Measurements from ENCODE around the gene RAB11FIP2.

Gene RAB11FIP2

GRCh38 chr10:117972168-117972837, 74.4 kb downstream of the RAB11FIP2 start:
- H3K9me3 Mint-ChIP-seq, result no peaks in the 10 kb centered on the region
- TF ChIP-seq, protein P1, sequence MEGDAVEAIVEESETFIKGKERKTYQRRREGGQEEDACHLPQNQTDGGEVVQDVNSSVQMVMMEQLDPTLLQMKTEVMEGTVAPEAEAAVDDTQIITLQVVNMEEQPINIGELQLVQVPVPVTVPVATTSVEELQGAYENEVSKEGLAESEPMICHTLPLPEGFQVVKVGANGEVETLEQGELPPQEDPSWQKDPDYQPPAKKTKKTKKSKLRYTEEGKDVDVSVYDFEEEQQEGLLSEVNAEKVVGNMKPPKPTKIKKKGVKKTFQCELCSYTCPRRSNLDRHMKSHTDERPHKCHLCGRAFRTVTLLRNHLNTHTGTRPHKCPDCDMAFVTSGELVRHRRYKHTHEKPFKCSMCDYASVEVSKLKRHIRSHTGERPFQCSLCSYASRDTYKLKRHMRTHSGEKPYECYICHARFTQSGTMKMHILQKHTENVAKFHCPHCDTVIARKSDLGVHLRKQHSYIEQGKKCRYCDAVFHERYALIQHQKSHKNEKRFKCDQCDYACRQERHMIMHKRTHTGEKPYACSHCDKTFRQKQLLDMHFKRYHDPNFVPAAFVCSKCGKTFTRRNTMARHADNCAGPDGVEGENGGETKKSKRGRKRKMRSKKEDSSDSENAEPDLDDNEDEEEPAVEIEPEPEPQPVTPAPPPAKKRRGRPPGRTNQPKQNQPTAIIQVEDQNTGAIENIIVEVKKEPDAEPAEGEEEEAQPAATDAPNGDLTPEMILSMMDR (IDR thresholded peaks at IDR 0.05; ENCODE audit: unreplicated experiment in 3 of 3), result no peak
- peak overlapping the region in 1 of 3 experiments; percentile 18 for H3K27ac Mint-ChIP-seq
- no peak overlapping the region for H3K4me3 Mint-ChIP-seq
- no peaks in the 10 kb centered on the region for H3K27me3 Mint-ChIP-seq (ENCODE audit: low read depth)
- peaks cover 10% of the 10 kb centered on the region for H3K4me1 Mint-ChIP-seq
- no peaks in the 10 kb centered on the region for H3K36me3 Mint-ChIP-seq (ENCODE audit: low read depth)

DNA sequence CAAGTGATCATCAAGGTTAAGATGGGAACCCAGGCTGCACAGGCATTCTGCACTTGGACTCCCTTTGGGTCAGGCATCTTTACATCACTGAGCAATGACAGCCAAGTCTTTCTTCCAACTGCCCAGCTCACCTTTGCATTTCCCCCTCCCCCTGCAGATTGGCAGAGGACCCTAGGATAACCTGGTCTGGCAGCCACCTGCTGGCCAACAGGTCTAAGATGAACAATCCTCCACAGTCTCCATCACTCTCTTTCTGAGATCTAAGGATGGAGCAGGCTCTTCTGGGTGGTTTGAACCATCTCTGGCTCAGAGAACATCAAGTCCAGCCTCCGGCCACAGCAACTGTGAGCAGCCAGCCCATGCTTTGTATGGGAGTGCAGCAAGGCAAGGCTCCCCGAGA, 75.8 kb downstream of the RAB11FIP2 start:
- Mint-ChIP-seq H3K36me3 (ENCODE audit: low read depth) (no peaks in the 10 kb centered on the region), H3K27me3 (ENCODE audit: low read depth) (no peaks in the 10 kb centered on the region), H3K4me1 (peaks cover 10% of the 10 kb centered on the region), H3K27ac (no peak overlapping the region), H3K4me3 (no peak overlapping the region), H3K9me3 (no peaks in the 10 kb centered on the region)
- TF ChIP-seq, protein P1 (IDR thresholded peaks at IDR 0.05; ENCODE audit: unreplicated experiment in 3 of 3), result no peak

DNA sequence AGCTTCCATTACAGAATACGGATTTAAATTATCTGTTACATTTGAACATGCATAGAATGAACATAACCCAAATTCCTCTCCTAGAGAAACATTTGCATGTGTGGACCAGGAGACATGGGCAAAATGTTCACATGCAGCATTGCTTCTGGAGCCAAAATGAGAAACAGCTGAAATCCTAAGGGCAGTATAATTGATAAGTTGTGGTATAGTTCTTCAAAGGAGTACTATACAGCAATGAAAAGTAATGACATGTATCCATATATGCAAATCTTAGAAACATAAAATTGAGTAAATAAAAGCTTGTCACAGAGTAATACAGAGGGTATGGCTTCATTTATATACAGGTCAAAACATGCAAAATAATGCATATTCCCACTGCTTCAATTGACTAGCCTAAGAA, 77.1 kb downstream of the RAB11FIP2 start:
- no peak overlapping the region for H3K27ac Mint-ChIP-seq
- H3K4me1 Mint-ChIP-seq, result peaks cover 10% of the 10 kb centered on the region
- no peaks in the 10 kb centered on the region for H3K9me3 Mint-ChIP-seq
- TF ChIP-seq, protein P1 (IDR thresholded peaks at IDR 0.05; ENCODE audit: unreplicated experiment in 3 of 3), result no peak
- no peaks in the 10 kb centered on the region for H3K27me3 Mint-ChIP-seq (ENCODE audit: low read depth)
- H3K36me3 Mint-ChIP-seq (ENCODE audit: low read depth), result no peaks in the 10 kb centered on the region
- no peak overlapping the region for H3K4me3 Mint-ChIP-seq

DNA sequence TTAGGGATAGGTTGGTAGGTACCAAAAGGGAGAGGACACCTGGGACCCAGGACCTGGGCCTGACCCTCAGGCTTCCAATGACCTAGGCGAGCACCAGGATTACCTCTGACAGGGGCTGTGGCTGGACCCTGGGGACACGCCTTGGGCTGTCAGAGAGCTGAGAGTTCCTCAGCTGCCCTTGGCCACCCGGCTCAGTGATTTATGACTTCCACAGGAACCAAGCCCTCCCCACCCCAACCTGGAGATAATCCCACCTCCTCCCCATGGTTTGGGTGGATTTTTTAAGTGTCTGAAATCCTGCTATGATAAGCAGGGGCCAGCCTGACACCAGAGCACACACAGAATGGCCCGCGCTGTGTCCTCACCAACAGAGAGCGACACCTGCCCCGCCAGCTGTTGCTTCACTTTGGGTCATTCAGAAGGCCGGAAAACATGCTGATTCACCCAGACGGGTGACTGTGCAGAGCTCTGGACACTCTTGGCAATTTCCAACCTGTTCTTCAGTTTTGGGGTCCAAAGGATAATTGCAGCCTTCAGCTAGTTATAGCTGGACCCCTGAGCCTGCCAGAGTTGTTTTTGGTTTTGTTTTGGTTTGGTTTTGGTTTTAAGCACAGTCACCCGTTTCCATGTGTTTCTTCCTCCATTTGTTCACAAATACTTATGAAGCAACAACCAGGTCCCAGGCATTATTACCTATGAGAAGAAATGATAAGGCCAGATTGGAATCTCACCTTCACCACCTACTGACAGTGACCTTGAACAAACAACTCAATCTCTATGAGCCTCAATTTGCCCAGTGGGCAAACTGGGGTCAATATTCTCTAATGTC, 78.2 kb downstream of the RAB11FIP2 start:
- no peak overlapping the region for H3K27ac Mint-ChIP-seq
- H3K4me3 Mint-ChIP-seq, result no peak overlapping the region
- no peaks in the 10 kb centered on the region for H3K9me3 Mint-ChIP-seq
- H3K4me1 Mint-ChIP-seq, result peaks cover 10% of the 10 kb centered on the region
- peaks cover 4% of the 10 kb centered on the region for H3K27me3 Mint-ChIP-seq (ENCODE audit: low read depth)
- H3K36me3 Mint-ChIP-seq (ENCODE audit: low read depth), result no peaks in the 10 kb centered on the region
- TF ChIP-seq, protein P1 (IDR thresholded peaks at IDR 0.05; ENCODE audit: unreplicated experiment in 3 of 3), result no peak

DNA sequence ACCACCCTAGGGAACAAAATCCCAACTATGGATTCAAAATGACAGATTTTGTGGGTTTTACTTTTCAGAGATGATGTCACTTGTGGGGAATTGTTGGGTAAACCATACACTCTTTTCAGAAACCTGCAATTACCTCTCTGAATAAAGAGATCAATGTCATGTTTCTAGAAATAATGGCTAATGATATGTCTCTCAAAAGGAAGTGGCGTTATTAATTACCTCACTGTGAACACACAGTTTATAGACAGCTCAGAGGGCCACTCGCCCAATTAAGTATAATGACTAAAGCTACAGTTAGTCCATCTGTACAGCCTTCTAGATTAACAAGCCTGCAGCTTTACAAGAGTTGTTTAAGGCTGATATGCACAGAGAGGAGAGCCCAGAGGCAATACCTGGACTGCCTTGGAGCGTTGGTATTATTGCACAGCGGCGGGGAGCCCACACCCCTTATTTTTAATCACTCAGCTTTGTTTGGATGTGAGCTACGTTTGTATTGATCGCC, 79.5 kb downstream of the RAB11FIP2 start:
- H3K27me3 Mint-ChIP-seq (ENCODE audit: low read depth), result peaks cover 4% of the 10 kb centered on the region
- no peaks in the 10 kb centered on the region for H3K9me3 Mint-ChIP-seq
- no peak overlapping the region for H3K27ac Mint-ChIP-seq
- H3K4me3 Mint-ChIP-seq, result no peak overlapping the region
- H3K36me3 Mint-ChIP-seq (ENCODE audit: low read depth), result no peaks in the 10 kb centered on the region
- TF ChIP-seq, protein P1 (IDR thresholded peaks at IDR 0.05; ENCODE audit: unreplicated experiment in 3 of 3), result no peak
- peaks cover 1% of the 10 kb centered on the region for H3K4me1 Mint-ChIP-seq

All from nephron (organoid).